HEK293T (cell line): ENCODE measurements around the gene DPM1.

Source experiments
- CTCF ChIA-PET: fragments of 350-600 bp; formaldehyde crosslinking; extraction: SDS; loops from one replicate; lab custom pipeline; 2021; ENCODE audit warnings: antibody characterized with exemption, inconsistent platforms; lab: Yijun Ruan, JAX
- POLR2A ChIA-PET: fragments of 350-600 bp; formaldehyde crosslinking; extraction: SDS; loops from one replicate; lab custom pipeline; 2020; ENCODE audit warnings: antibody characterized with exemption, inconsistent platforms; lab: Yijun Ruan, JAX
- DNase-seq: peaks from one replicate; pipeline ENCODE4 v3.0.0; 2012; ENCODE audit warnings: mixed read lengths; ENCODE audit errors: extremely low spot score
- ARNT ChIP-seq: fragments of 450-650 bp; IDR thresholded peaks from 2 replicates; pipeline ENCODE4 v1.6.1; 2017; ENCODE audit warnings: mild to moderate bottlenecking
- BHLHE40 ChIP-seq: fragments of 450-650 bp; IDR thresholded peaks from 2 replicates; pipeline ENCODE4 v1.6.1; 2016; ENCODE audit warnings: mild to moderate bottlenecking, moderate library complexity, borderline replicate concordance
- CTBP1 ChIP-seq: fragments of 450-650 bp; IDR thresholded peaks from 2 replicates; pipeline ENCODE4 v1.6.1; 2016; ENCODE audit warnings: borderline replicate concordance
- ELF4 ChIP-seq: fragments of 450-650 bp; IDR thresholded peaks from 2 replicates; pipeline ENCODE4 v1.6.1; 2017; ENCODE audit warnings: antibody characterized with exemption
- FOXA1 ChIP-seq: fragments of 450-650 bp; IDR thresholded peaks from 2 replicates; pipeline ENCODE4 v1.6.1; 2016; ENCODE audit warnings: mild to moderate bottlenecking
- FOXK2 ChIP-seq: fragments of 450-650 bp; IDR thresholded peaks from 2 replicates; pipeline ENCODE4 v1.6.1; 2016; ENCODE audit warnings: mild to moderate bottlenecking
- FOXM1 ChIP-seq: fragments of 450-650 bp; IDR thresholded peaks from 2 replicates; pipeline ENCODE4 v1.6.1; 2017; ENCODE audit warnings: mild to moderate bottlenecking, borderline replicate concordance
- HDGF ChIP-seq: fragments of 450-650 bp; IDR thresholded peaks from 2 replicates; pipeline ENCODE4 v1.6.1; 2017; ENCODE audit warnings: antibody characterized with exemption, borderline replicate concordance
- L3MBTL2 ChIP-seq: fragments of 450-650 bp; conservative IDR thresholded peaks from 2 replicates; pipeline ENCODE4 v1.6.1; 2016; ENCODE audit warnings: mild to moderate bottlenecking
- LEF1 ChIP-seq: fragments of 450-650 bp; IDR thresholded peaks from 2 replicates; pipeline ENCODE4 v1.6.1; 2017; ENCODE audit warnings: mild to moderate bottlenecking, borderline replicate concordance
- NFRKB ChIP-seq: fragments of 450-650 bp; IDR thresholded peaks from 2 replicates; pipeline ENCODE4 v1.6.1; 2016; ENCODE audit warnings: mild to moderate bottlenecking, moderate library complexity
- PKNOX1 ChIP-seq: fragments of 450-650 bp; IDR thresholded peaks from 2 replicates; pipeline ENCODE4 v1.6.1; 2016
- SP1 ChIP-seq: fragments of 450-650 bp; IDR thresholded peaks from 2 replicates; pipeline ENCODE4 v1.6.1; 2017
- SUZ12 ChIP-seq: fragments of 450-650 bp; IDR thresholded peaks from 2 replicates; pipeline ENCODE4 v1.6.1; 2016; ENCODE audit warnings: mild to moderate bottlenecking
- TARDBP ChIP-seq: fragments of 450-650 bp; IDR thresholded peaks from 2 replicates; pipeline ENCODE4 v1.6.1; 2016
- ZNF384 ChIP-seq: fragments of 450-650 bp; IDR thresholded peaks from 2 replicates; pipeline ENCODE4 v1.6.1; 2016

DPM1 gene

GRCh38 chr20:50948132-50948785 is 10.1 kb downstream of the DPM1 start:
- TF ChIP-seq ELF4 (no peak), PKNOX1 (no peak), L3MBTL2 (no peak), HDGF (no peak), NFRKB (no peak), SP1 (no peak), TARDBP (no peak), FOXK2 (no peak), ARNT (no peak), SUZ12 (no peak), CTBP1 (no peak)
- ChIA-PET POLR2A (interaction anchor here (1.0 kb wide), 1 partner anchor 10 kb away, joined by 4 read pairs; the partner anchor contains the start of genes DPM1 and MOCS3), CTCF (no interaction called here)
- no peak for DNase-seq

GRCh38 chr20:50943069-50943468 is 15.3 kb downstream of the DPM1 start:
- POLR2A ChIA-PET, result no interaction called here
- CTCF ChIA-PET, result interaction anchor here (1.0 kb wide), 1 partner anchor 38 kb away, joined by 3 read pairs; no protein-coding TSS in a partner anchor
- no peak for DNase-seq

GRCh38 chr20:50933589-50933988 is 24.7 kb downstream of the DPM1 start:
- POLR2A ChIA-PET, result no interaction called here
- TF ChIP-seq BHLHE40 (no peak), SUZ12 (no peak), NFRKB (no peak), LEF1 (no peak), ZNF384 (no peak), PKNOX1 (no peak), FOXA1 (no peak), FOXK2 (no peak), HDGF (no peak), SP1 (no peak), CTBP1 (no peak), FOXM1 (no peak), TARDBP (no peak), ELF4 (no peak), ARNT (no peak), L3MBTL2 (no peak)
- DNase-seq, result no peak
- CTCF ChIA-PET, result interaction anchor here (1.9 kb wide), 1 partner anchor 139 kb away, joined by 4 read pairs; the partner anchor contains the start of gene BCAS4

More at GRCh38 chr20:50943069-50943468, 15.3 kb downstream of the DPM1 start:
- TF ChIP-seq L3MBTL2 (no peak), ELF4 (no peak), NFRKB (no peak), CTBP1 (no peak), TARDBP (no peak), FOXM1 (no peak), FOXA1 (no peak), ZNF384 (no peak), HDGF (no peak), FOXK2 (no peak), PKNOX1 (no peak), ARNT (no peak), SP1 (no peak), BHLHE40 (no peak), LEF1 (no peak), SUZ12 (no peak)

- DNase-seq, result no peak
- POLR2A ChIA-PET, result interaction anchor here (0.6 to 3.8 kb wide), 3 partner anchors 25 to 138 kb away, joined by 3 to 26 read pairs (median 3); partner anchors contain the start of genes BCAS4, DPM1 and MOCS3
- CTCF ChIA-PET, result interaction anchor here (0.6 to 1.9 kb wide), 3 partner anchors 138 to 500 kb away, joined by 3 to 10 read pairs (median 4); partner anchors contain the start of gene BCAS4
- TF ChIP-seq PKNOX1, result no peak
These were observed 25.5 kb downstream of the DPM1 start for GRCh38 chr20:50932691-50933280.

GRCh38 chr20:50932016-50932485 is 26.3 kb downstream of the DPM1 start:
- POLR2A ChIA-PET, result interaction anchor here (0.6 to 3.8 kb wide), 10 partner anchors 8 to 142 kb away, joined by 3 to 26 read pairs (median 4); partner anchors contain the start of genes BCAS4, DPM1 and MOCS3
- CTCF ChIA-PET, result interaction anchor here (0.6 to 0.8 kb wide), 3 partner anchors 190 to 945 kb away, joined by 3 to 10 read pairs (median 3); no protein-coding TSS in a partner anchor
- DNase-seq, result no peak
- TF ChIP-seq L3MBTL2 (peak; percentile 20; the same call in 1 of the 2 replicates), CTBP1 (no peak)
